Upper lobe of left lung (tissue), 4 donors: ENCODE data around the gene NDUFB10.

Experiments
- EP300 ChIP-seq, 4 donors: sonication (generic); formaldehyde crosslinking; IDR thresholded peaks; one replicate each; pipeline ENCODE4 v1.5.1; 2017; ENCODE audit warnings: antibody characterized with exemption in 4 of 4, control low read depth in 2 of 4
- POLR2A ChIP-seq, 4 donors: fragments of 450-650 bp; IDR thresholded peaks; one replicate each; pipeline ENCODE4 v1.5.1; 2016 to 2017; ENCODE audit warnings: antibody characterized with exemption in 4 of 4, mild to moderate bottlenecking in 2 of 4
- TF ChIP-seq, protein P1 (sequence below), 6 experiments: fragments of 450-650 bp in 4 of 6; fragments of 200-600 bp in 2 of 6; sonication (generic) in 2 of 6; IDR thresholded peaks; one replicate each; pipeline ENCODE4 v1.5.1; 2016 to 2019; ENCODE audit warnings: antibody characterized with exemption in 6 of 6

DNA sequence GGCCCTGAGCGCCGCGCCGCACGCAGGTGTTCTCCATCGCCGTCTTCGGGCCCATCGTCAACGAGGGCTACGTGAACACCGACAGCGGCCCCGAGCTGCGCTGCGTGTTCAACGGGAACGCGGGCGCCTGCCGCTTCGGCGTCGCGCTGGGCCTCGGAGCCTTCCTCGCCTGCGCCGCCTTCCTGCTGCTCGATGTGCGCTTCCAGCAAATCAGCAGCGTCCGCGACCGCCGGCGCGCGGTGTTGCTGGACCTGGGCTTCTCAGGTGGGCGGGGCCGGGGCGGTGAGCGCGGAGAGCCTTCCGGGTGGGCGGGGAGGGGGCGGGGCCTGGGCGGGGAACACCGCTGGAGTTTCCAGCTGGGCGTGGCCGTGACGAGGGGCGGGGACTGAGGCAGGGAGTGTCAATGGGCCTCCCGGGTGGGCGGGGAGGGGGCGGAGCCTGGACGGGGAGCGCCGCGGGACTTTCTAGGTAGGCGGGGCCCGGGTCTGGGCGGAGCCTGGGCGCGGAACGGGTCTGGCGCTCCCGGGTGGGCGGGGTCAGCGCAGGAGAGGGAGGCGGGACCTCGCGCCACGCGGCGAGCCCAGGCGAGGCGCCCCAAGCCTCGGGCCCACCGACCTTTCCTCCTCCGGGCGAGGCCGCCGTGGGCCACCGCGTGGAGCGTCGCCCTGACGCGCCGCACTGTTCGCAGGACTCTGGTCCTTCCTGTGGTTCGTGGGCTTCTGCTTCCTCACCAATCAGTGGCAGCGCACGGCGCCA, 32.8 kb downstream of the NDUFB10 start:
- TF ChIP-seq, protein P1, sequence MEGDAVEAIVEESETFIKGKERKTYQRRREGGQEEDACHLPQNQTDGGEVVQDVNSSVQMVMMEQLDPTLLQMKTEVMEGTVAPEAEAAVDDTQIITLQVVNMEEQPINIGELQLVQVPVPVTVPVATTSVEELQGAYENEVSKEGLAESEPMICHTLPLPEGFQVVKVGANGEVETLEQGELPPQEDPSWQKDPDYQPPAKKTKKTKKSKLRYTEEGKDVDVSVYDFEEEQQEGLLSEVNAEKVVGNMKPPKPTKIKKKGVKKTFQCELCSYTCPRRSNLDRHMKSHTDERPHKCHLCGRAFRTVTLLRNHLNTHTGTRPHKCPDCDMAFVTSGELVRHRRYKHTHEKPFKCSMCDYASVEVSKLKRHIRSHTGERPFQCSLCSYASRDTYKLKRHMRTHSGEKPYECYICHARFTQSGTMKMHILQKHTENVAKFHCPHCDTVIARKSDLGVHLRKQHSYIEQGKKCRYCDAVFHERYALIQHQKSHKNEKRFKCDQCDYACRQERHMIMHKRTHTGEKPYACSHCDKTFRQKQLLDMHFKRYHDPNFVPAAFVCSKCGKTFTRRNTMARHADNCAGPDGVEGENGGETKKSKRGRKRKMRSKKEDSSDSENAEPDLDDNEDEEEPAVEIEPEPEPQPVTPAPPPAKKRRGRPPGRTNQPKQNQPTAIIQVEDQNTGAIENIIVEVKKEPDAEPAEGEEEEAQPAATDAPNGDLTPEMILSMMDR (IDR thresholded peaks at IDR 0.05): no peak
- TF ChIP-seq EP300 (IDR thresholded peaks at IDR 0.05): no peak
- peak in 1 of 4 donors; percentile 58 for TF ChIP-seq POLR2A (IDR thresholded peaks at IDR 0.05)
